ENCODE measurements around the gene MIA.

The MIA gene

DNA sequence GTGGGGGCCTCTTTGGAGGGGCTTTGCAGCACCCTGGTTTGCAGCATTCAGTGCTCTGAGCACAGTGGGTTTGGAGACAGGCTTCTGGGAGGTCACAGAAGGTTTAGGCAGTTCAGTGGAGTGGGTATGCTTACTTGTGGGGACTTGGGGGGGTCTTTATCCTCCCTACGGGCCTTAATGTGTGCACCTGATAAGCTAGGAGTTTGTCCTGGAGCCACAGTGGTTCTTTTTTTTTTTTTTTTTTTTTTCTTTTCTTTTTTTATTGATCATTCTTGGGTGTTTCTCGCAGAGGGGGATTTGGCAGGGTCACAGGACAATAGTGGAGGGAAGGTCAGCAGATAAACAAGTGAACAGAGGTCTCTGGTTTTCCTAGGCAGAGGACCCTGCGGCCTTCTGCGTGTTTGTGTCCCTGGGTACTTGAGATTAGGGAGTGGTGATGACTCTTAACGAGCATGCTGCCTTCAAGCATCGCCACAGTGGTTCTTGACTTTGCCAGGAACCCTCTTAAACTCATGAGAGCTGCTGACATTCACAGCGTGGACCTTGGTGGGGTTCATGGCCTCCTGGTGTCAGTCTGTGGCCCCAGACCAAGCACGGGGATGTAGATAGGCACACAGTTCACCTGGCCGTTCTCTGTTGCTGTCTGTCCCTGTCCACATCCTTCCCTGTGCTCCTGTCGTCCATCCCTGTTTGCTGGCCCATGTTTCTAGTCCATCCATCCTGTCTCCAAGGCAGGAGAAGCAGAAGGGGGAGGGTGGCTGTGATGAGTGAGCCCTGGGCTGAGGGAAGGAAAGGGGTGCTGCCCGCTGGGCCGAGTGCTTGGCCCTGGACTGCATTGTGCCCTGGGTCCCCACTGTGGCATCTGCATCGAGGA lies 26.3 kb downstream of the MIA start:
- ChIA-PET CTCF (interaction anchor here (0.8 to 1.1 kb wide), 5 partner anchors 8 to 174 kb away, joined by 3 to 4 read pairs (median 3); no protein-coding TSS in a partner anchor), POLR2A (interaction anchor here (0.5 to 8.6 kb wide), 8 partner anchors 20 to 203 kb away, joined by 3 to 86 read pairs (median 6); partner anchors contain the start of genes ACTMAP, RAB4B and SNRPA)
- TF ChIP-seq ZNF366 (tag by site-specific recombination; conservative IDR thresholded peaks at IDR 0.05) (peak; percentile 51; the same call in 1 of the 2 replicates), WT1 (tag by site-specific recombination; IDR thresholded peaks at IDR 0.05) (peak; percentile 68), SP3 (tag by site-specific recombination; IDR thresholded peaks at IDR 0.05) (0 out of 2 replicates have a peak, but pooled peaks have one; percentile 8), ZBTB48 (tag by site-specific recombination; IDR thresholded peaks at IDR 0.05) (peak; percentile 56; the same call in 1 of the 2 replicates), RBAK (tag by site-specific recombination; IDR thresholded peaks at IDR 0.05) (no peak), ZNF837 (tag by site-specific recombination; IDR thresholded peaks at IDR 0.05) (no peak), ZIC2 (tag by site-specific recombination; IDR thresholded peaks at IDR 0.05) (peak; percentile 68), ZNF658 (tag by site-specific recombination; IDR thresholded peaks at IDR 0.05) (no peak), ZXDB (tag by site-specific recombination; IDR thresholded peaks at IDR 0.05) (0 out of 2 replicates have a peak, but pooled peaks have one; percentile 21)
- TF ChIP-seq, protein P1, sequence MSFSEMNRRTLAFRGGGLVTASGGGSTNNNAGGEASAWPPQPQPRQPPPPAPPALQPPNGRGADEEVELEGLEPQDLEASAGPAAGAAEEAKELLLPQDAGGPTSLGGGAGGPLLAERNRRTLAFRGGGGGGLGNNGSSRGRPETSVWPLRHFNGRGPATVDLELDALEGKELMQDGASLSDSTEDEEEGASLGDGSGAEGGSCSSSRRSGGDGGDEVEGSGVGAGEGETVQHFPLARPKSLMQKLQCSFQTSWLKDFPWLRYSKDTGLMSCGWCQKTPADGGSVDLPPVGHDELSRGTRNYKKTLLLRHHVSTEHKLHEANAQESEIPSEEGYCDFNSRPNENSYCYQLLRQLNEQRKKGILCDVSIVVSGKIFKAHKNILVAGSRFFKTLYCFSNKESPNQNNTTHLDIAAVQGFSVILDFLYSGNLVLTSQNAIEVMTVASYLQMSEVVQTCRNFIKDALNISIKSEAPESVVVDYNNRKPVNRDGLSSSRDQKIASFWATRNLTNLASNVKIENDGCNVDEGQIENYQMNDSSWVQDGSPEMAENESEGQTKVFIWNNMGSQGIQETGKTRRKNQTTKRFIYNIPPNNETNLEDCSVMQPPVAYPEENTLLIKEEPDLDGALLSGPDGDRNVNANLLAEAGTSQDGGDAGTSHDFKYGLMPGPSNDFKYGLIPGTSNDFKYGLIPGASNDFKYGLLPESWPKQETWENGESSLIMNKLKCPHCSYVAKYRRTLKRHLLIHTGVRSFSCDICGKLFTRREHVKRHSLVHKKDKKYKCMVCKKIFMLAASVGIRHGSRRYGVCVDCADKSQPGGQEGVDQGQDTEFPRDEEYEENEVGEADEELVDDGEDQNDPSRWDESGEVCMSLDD (tag by site-specific recombination; IDR thresholded peaks at IDR 0.05), result peak; percentile 56; the same call in 1 of the 2 replicates
- TF ChIP-seq, protein P2, sequence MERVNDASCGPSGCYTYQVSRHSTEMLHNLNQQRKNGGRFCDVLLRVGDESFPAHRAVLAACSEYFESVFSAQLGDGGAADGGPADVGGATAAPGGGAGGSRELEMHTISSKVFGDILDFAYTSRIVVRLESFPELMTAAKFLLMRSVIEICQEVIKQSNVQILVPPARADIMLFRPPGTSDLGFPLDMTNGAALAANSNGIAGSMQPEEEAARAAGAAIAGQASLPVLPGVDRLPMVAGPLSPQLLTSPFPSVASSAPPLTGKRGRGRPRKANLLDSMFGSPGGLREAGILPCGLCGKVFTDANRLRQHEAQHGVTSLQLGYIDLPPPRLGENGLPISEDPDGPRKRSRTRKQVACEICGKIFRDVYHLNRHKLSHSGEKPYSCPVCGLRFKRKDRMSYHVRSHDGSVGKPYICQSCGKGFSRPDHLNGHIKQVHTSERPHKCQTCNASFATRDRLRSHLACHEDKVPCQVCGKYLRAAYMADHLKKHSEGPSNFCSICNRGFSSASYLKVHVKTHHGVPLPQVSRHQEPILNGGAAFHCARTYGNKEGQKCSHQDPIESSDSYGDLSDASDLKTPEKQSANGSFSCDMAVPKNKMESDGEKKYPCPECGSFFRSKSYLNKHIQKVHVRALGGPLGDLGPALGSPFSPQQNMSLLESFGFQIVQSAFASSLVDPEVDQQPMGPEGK (tag by site-specific recombination; IDR thresholded peaks at IDR 0.05), result peak; percentile 23
- TF ChIP-seq, protein P3, sequence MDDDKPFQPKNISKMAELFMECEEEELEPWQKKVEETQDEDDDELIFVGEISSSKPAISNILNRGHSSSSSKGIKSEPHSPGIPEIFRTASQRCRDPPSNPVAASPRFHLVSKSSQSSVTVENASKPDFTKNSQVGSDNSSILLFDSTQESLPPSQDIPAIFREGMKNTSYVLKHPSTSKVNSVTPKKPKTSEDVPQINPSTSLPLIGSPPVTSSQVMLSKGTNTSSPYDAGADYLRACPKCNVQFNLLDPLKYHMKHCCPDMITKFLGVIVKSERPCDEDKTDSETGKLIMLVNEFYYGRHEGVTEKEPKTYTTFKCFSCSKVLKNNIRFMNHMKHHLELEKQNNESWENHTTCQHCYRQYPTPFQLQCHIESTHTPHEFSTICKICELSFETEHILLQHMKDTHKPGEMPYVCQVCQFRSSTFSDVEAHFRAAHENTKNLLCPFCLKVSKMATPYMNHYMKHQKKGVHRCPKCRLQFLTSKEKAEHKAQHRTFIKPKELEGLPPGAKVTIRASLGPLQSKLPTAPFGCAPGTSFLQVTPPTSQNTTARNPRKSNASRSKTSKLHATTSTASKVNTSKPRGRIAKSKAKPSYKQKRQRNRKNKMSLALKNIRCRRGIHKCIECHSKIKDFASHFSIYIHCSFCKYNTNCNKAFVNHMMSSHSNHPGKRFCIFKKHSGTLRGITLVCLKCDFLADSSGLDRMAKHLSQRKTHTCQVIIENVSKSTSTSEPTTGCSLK (tag by site-specific recombination; IDR thresholded peaks at IDR 0.05), result no peak
- TF ChIP-seq, protein P4, sequence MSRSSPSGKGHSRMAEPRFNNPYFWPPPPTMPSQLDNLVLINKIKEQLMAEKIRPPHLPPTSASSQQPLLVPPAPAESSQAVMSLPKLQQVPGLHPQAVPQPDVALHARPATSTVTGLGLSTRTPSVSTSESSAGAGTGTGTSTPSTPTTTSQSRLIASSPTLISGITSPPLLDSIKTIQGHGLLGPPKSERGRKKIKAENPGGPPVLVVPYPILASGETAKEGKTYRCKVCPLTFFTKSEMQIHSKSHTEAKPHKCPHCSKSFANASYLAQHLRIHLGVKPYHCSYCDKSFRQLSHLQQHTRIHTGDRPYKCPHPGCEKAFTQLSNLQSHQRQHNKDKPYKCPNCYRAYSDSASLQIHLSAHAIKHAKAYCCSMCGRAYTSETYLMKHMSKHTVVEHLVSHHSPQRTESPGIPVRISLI (tag by site-specific recombination; IDR thresholded peaks at IDR 0.05), result peak; percentile 94
- TF ChIP-seq, protein P5, sequence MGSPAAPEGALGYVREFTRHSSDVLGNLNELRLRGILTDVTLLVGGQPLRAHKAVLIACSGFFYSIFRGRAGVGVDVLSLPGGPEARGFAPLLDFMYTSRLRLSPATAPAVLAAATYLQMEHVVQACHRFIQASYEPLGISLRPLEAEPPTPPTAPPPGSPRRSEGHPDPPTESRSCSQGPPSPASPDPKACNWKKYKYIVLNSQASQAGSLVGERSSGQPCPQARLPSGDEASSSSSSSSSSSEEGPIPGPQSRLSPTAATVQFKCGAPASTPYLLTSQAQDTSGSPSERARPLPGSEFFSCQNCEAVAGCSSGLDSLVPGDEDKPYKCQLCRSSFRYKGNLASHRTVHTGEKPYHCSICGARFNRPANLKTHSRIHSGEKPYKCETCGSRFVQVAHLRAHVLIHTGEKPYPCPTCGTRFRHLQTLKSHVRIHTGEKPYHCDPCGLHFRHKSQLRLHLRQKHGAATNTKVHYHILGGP (tag by site-specific recombination; IDR thresholded peaks at IDR 0.05), result no peak
- TF ChIP-seq, protein P6, sequence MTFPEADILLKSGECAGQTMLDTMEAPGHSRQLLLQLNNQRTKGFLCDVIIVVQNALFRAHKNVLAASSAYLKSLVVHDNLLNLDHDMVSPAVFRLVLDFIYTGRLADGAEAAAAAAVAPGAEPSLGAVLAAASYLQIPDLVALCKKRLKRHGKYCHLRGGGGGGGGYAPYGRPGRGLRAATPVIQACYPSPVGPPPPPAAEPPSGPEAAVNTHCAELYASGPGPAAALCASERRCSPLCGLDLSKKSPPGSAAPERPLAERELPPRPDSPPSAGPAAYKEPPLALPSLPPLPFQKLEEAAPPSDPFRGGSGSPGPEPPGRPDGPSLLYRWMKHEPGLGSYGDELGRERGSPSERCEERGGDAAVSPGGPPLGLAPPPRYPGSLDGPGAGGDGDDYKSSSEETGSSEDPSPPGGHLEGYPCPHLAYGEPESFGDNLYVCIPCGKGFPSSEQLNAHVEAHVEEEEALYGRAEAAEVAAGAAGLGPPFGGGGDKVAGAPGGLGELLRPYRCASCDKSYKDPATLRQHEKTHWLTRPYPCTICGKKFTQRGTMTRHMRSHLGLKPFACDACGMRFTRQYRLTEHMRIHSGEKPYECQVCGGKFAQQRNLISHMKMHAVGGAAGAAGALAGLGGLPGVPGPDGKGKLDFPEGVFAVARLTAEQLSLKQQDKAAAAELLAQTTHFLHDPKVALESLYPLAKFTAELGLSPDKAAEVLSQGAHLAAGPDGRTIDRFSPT (tag by site-specific recombination; IDR thresholded peaks at IDR 0.05), result 0 out of 2 replicates have a peak, but pooled peaks have one; percentile 17
- TF ChIP-seq, protein P7, sequence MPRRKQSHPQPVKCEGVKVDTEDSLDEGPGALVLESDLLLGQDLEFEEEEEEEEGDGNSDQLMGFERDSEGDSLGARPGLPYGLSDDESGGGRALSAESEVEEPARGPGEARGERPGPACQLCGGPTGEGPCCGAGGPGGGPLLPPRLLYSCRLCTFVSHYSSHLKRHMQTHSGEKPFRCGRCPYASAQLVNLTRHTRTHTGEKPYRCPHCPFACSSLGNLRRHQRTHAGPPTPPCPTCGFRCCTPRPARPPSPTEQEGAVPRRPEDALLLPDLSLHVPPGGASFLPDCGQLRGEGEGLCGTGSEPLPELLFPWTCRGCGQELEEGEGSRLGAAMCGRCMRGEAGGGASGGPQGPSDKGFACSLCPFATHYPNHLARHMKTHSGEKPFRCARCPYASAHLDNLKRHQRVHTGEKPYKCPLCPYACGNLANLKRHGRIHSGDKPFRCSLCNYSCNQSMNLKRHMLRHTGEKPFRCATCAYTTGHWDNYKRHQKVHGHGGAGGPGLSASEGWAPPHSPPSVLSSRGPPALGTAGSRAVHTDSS (tag by site-specific recombination; IDR thresholded peaks at IDR 0.05), result no peak
- Histone ChIP-seq H3K9me3 (ENCODE audit: control insufficient read depth, insufficient read depth, low read depth, low read length) (no peaks in the 10 kb centered on the region), H3K27ac (ENCODE audit: extremely low read depth, low read depth, low read length) (peak overlapping the region; percentile 67; the same call in 1 of the 2 replicates), H3K4me3 (ENCODE audit: low read depth, low read length) (no peak overlapping the region), H3K36me3 (ENCODE audit: control insufficient read depth in 2 of 2, insufficient read depth in 1 of 2, low read length in 2 of 2) (peaks cover 35 to 52% of the 10 kb centered on the region in 2 experiments), H3K4me1 (ENCODE audit: control insufficient read depth, insufficient read depth, low read length) (peaks cover 72% of the 10 kb centered on the region)
